Transverse colon (tissue), 4 donors: ENCODE results near the gene FLT1. TPM values are rescaled to one million over a fixed set of nuclear protein-coding genes. Genes with fewer than 3 reads are reported as not detected.

Experiments
- DNase-seq: peaks from one replicate; pipeline ENCODE4 v3.0.0-alpha.2; 2019
- H3K27ac ChIP-seq, 4 donors: fragments of 200-600 bp; sonication (generic); 2 replicates each; pipeline ENCODE4 v1.5.1; 2016 to 2018; ENCODE audit warnings: inconsistent platforms in 4 of 4
- H3K27me3 ChIP-seq: fragments of 200-600 bp; sonication (generic); 2 replicates; pipeline ENCODE4 v1.5.1; 2017; ENCODE audit warnings: inconsistent platforms
- H3K36me3 ChIP-seq, 4 donors: fragments of 200-600 bp; sonication (generic); 2 replicates each; pipeline ENCODE4 v1.5.1; 2017 to 2019; ENCODE audit warnings: inconsistent platforms in 4 of 4
- H3K4me1 ChIP-seq, 4 donors: fragments of 200-600 bp; sonication (generic); 2 replicates each; pipeline ENCODE4 v1.5.1; 2017 to 2020; ENCODE audit warnings: inconsistent platforms in 4 of 4
- H3K4me3 ChIP-seq, 4 donors: fragments of 200-600 bp; sonication (generic); 1 replicate in 1 of 4; 2 replicates in 3 of 4; pipeline versions ENCODE4 v1.5.1 to v1.6.1; 2017 to 2019; ENCODE audit warnings: inconsistent platforms in 4 of 4
- H3K9me3 ChIP-seq, 2 donors: fragments of 200-600 bp; sonication (generic); 2 replicates each; pipeline ENCODE4 v1.5.1; 2017 to 2019; ENCODE audit warnings: inconsistent platforms in 2 of 2
- EP300 ChIP-seq: sonication (generic); formaldehyde crosslinking; IDR thresholded peaks from one replicate; pipeline ENCODE4 v1.6.1; 2017; ENCODE audit warnings: antibody characterized with exemption, low read depth
- POLR2A ChIP-seq: fragments of 450-650 bp; IDR thresholded peaks from one replicate; pipeline ENCODE4 v1.6.1; 2016; ENCODE audit warnings: antibody characterized with exemption, mild to moderate bottlenecking, moderate library complexity
- POLR2AphosphoS5 ChIP-seq, 3 donors: sonication (generic); formaldehyde crosslinking; IDR thresholded peaks; one replicate each; pipeline ENCODE4 v1.6.1; 2016; ENCODE audit warnings: antibody characterized with exemption in 3 of 3
- WGBS, 2 donors: methylation state at CpG; one replicate each; pipeline ENCODE4 v1.1.5; 2018; ENCODE audit warnings: low coverage in 1 of 2; 5-methylcytosine and 5-hydroxymethylcytosine counted together
- in situ Hi-C, 4 donors: fragments of 200-750 bp; cut with MboI; loops; one replicate each; pipeline versions ENCODE4 v1.15.0 to v1.15.1; 2017; ENCODE audit warnings: low sequenced_read_pairs in 3 of 4, low pct_ligation_motif_present in 1 of 4, low pct_unique_long_range_greater_than_20kb in 1 of 4
- intact Hi-C: fragments of 100-400 bp; cut with DNase I; formaldehyde crosslinking; loops from one replicate; pipeline ENCODE4 v1.15.1; 2023; ENCODE audit warnings: low total_unique reads
- total RNA-seq, 4 donors: library from RNA; depleted of rRNA; stranded (reverse); fragments of >200 nt; gene quantifications; one replicate each; pipeline ENCODE4 v1.1.0, GENCODE V29; 2016
- TF ChIP-seq, protein P1 (sequence below), 5 experiments: fragments of 200-600 bp in 3 of 5; fragments of 450-650 bp in 2 of 5; sonication (generic) in 3 of 5; IDR thresholded peaks; 1 replicate in 2 of 5; 2 replicates in 3 of 5; pipeline ENCODE4 v1.5.1; 2016 to 2017; ENCODE audit warnings: antibody characterized with exemption in 5 of 5, inconsistent platforms in 3 of 5, mild to moderate bottlenecking in 2 of 5, moderate library complexity in 1 of 5

The FLT1 gene
- total RNA-seq, 4 donors from 2014 or later = 2.6 to 8.4 (median 3.5) TPM

DNA sequence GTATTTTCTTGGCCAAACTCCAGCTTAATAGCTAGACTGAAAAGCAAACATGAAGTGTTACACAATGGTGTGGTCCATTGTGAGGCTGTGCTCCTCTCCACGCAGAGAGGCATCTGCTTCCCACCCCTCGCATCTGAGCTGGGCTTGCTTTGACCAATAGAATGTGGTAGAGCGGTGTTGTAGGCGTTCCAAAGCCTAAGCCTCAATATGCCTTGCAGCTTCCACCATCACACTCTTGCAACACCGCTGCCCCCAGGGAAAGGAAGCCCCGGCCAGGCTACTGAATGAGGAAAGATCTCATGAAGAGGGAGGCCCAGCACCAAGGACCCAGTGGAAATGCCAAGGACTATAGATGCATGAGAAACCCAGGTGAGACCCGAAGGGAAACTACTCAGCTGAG, 9.4 kb downstream of the FLT1 start:
- no peak for DNase-seq
- Histone ChIP-seq H3K9me3 (no peaks in the 10 kb centered on the region), H3K27ac (no peak overlapping the region), H3K36me3 (no peaks in the 10 kb centered on the region), H3K4me3 (no peak overlapping the region), H3K27me3 (peaks cover 44% of the 10 kb centered on the region), H3K4me1 (no peaks in the 10 kb centered on the region)
- TF ChIP-seq EP300 (no peak), POLR2A (no peak), POLR2AphosphoS5 (IDR thresholded peaks at IDR 0.05) (no peak)
- TF ChIP-seq, protein P1, sequence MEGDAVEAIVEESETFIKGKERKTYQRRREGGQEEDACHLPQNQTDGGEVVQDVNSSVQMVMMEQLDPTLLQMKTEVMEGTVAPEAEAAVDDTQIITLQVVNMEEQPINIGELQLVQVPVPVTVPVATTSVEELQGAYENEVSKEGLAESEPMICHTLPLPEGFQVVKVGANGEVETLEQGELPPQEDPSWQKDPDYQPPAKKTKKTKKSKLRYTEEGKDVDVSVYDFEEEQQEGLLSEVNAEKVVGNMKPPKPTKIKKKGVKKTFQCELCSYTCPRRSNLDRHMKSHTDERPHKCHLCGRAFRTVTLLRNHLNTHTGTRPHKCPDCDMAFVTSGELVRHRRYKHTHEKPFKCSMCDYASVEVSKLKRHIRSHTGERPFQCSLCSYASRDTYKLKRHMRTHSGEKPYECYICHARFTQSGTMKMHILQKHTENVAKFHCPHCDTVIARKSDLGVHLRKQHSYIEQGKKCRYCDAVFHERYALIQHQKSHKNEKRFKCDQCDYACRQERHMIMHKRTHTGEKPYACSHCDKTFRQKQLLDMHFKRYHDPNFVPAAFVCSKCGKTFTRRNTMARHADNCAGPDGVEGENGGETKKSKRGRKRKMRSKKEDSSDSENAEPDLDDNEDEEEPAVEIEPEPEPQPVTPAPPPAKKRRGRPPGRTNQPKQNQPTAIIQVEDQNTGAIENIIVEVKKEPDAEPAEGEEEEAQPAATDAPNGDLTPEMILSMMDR (IDR thresholded peaks at IDR 0.05) = no peak
- intact Hi-C loops (no loop called here), in situ Hi-C loops (no loop called here)
- 86 to 93% methylated on average over 6 to 7 of the region's 7 CpGs for WGBS, 2 donors

- Histone ChIP-seq H3K4me1 (no peaks in the 10 kb centered on the region), H3K36me3 (no peaks in the 10 kb centered on the region), H3K9me3 (no peaks in the 10 kb centered on the region), H3K4me3 (no peak overlapping the region), H3K27me3 (peaks cover 43% of the 10 kb centered on the region), H3K27ac (no peak overlapping the region)
- TF ChIP-seq POLR2AphosphoS5 (IDR thresholded peaks at IDR 0.05) (no peak), POLR2A (no peak), EP300 (no peak)
- TF ChIP-seq, protein P1 (IDR thresholded peaks at IDR 0.05) = no peak
- WGBS, 2 donors = 80% methylated on average over 1 of the region's 1 CpG
- in situ Hi-C loops (no loop called here), intact Hi-C loops (no loop called here)
- DNase-seq = no peak
Observed at GRCh38 chr13:28485097-28485496, 9.8 kb downstream of the FLT1 start.

- in situ Hi-C loops = no loop called here
- Histone ChIP-seq H3K9me3 (no peaks in the 10 kb centered on the region), H3K27me3 (peaks cover 36% of the 10 kb centered on the region), H3K27ac (no peak overlapping the region), H3K36me3 (no peaks in the 10 kb centered on the region), H3K4me3 (no peak overlapping the region), H3K4me1 (no peaks in the 10 kb centered on the region)
- TF ChIP-seq EP300 (no peak), POLR2A (no peak), POLR2AphosphoS5 (IDR thresholded peaks at IDR 0.05) (no peak)
- TF ChIP-seq, protein P1 (IDR thresholded peaks at IDR 0.05) = no peak
- intact Hi-C loops = loop anchor here (5.0 kb wide), 1 partner anchor 1746 kb away; no protein-coding TSS in a partner anchor
- 49 to 54% methylated on average over 6 to 7 of the region's 7 CpGs for WGBS, 2 donors
- no peak for DNase-seq
Observed at GRCh38 chr13:28483313-28483931, 11.5 kb downstream of the FLT1 start.

DNA sequence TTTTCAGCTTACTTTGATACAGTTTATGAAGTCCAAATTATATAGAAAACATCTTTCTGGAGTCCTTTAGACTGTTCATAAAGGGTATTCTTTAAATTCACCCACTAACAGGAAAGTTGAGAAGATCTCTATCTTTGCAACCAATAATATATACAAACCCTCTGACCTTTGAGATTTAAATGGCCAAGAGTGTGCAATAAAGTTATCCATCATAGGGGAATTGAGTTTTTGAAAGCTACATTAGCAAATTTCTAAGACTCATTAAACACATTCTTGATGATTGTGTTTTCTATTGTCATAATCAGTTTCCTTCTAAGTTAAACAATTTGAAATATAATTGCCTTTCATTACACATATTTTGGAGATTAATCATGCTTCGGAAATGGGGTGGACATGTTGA, 15.9 kb downstream of the FLT1 start:
- intact Hi-C loops = no loop called here

More for the DNA sequence above, 15.9 kb downstream of the FLT1 start:
- Histone ChIP-seq H3K4me1 (no peaks in the 10 kb centered on the region), H3K27me3 (peaks cover 27% of the 10 kb centered on the region), H3K36me3 (no peaks in the 10 kb centered on the region), H3K9me3 (no peaks in the 10 kb centered on the region), H3K4me3 (no peak overlapping the region), H3K27ac (no peak overlapping the region)
- in situ Hi-C loops = no loop called here
- TF ChIP-seq POLR2AphosphoS5 (IDR thresholded peaks at IDR 0.05) = no peak
- TF ChIP-seq, protein P1 (IDR thresholded peaks at IDR 0.05) = no peak
- TF ChIP-seq POLR2A = no peak
- TF ChIP-seq EP300 = no peak
- WGBS, 2 donors = 80 to 100% methylated on average over 1 of the region's 1 CpG
- DNase-seq = no peak
